Measurements from ENCODE around the gene TGM6. TPM values are rescaled to one million over a fixed set of nuclear protein-coding genes. Genes with fewer than 3 reads are reported as not detected.

TGM6 gene
- total RNA-seq, 1 donor from 2014 or later: not detected

DNA sequence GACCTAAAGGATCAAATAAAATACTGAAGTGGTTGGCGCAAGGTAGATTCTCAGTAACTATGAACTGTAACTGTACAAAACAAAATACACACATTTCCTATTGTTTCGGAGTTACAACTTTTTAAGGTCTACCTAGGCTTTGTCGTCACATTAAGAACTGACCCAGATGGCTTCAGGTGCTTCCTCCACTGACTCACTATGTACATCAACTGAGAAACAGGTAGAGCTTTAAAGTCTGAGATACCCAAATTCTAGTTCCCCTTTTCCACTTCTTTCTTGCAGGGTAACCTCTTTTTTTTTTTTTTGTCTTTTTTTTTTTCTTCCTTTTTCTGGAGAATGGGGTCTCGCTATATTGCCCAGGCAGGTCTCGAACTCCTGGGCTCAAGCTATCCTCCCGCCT is 84.4 kb downstream of the TGM6 start:
- TF ChIP-seq, protein P1, sequence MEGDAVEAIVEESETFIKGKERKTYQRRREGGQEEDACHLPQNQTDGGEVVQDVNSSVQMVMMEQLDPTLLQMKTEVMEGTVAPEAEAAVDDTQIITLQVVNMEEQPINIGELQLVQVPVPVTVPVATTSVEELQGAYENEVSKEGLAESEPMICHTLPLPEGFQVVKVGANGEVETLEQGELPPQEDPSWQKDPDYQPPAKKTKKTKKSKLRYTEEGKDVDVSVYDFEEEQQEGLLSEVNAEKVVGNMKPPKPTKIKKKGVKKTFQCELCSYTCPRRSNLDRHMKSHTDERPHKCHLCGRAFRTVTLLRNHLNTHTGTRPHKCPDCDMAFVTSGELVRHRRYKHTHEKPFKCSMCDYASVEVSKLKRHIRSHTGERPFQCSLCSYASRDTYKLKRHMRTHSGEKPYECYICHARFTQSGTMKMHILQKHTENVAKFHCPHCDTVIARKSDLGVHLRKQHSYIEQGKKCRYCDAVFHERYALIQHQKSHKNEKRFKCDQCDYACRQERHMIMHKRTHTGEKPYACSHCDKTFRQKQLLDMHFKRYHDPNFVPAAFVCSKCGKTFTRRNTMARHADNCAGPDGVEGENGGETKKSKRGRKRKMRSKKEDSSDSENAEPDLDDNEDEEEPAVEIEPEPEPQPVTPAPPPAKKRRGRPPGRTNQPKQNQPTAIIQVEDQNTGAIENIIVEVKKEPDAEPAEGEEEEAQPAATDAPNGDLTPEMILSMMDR (conservative IDR thresholded peaks at IDR 0.05; ENCODE audit: low read depth, low read length): no peak
- H3K4me3 ChIP-seq (ENCODE audit: low read depth, low read length): no peak overlapping the region
- DNase-seq (ENCODE audit: low read depth): no peak

DNA sequence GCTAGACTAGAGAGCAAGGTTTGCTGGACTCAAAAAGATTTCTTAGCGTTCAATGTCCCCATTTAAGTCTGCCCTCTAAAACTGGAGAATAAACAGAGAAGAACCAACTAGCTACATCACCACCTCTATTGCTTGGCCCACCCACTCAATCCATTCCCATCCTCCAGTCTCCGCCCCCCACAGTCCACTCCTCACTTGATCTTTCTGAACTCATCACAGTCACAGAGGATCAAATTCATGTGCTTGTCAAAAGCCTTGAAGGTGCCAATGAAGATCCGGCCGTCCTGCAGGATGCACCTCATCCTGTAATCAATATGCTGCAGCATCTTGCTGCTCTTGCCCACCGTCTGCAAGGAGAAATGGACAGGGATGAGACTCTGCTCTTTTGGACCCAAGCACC is 86.7 kb downstream of the TGM6 start:
- TF ChIP-seq, protein P1 (conservative IDR thresholded peaks at IDR 0.05; ENCODE audit: low read depth, low read length): no peak
- H3K4me3 ChIP-seq (ENCODE audit: low read depth, low read length): no peak overlapping the region
- DNase-seq (ENCODE audit: low read depth): no peak

DNA sequence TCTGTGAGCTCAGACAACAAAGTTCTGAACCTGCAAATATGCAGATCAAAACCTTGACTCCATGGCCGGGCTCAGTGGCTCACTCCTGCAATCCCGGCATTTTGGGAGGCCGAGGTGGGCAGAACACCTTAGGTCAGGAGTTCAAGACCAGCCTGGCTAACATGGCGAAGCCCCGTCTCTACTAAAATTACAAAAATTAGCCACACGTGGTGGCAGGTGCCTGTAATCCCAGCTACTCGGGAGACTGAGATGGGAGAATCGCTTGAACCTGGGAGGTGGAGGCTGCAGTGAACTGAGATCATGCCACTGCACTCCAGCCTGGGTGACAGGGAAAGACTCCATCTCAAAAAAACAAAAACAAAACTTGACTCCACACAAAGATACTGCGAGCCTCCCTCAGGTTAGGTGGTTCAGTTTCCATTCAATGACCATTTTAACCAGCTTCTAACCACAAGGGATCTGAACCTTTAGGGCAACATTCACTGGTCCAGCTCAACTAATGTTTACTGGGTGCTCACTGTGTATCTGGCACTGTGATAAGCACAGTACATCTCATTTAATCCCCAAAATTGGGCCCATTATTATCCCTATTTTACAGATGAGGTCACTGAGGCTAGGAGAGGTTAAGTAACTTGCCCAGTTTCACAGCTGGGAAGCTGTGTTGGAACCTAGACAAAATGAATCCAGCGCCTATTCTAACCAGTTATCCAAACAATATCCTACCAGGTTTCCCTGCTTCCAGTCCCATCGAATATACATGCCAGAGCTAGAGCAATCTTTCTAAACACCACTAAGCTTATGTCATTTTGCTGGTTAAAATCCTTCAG is 88.1 kb downstream of the TGM6 start:
- TF ChIP-seq, protein P1 (conservative IDR thresholded peaks at IDR 0.05; ENCODE audit: low read depth, low read length): no peak
- DNase-seq (ENCODE audit: low read depth): no peak
- peak overlapping the region; percentile 79 for H3K4me3 ChIP-seq (ENCODE audit: low read depth, low read length)

DNA sequence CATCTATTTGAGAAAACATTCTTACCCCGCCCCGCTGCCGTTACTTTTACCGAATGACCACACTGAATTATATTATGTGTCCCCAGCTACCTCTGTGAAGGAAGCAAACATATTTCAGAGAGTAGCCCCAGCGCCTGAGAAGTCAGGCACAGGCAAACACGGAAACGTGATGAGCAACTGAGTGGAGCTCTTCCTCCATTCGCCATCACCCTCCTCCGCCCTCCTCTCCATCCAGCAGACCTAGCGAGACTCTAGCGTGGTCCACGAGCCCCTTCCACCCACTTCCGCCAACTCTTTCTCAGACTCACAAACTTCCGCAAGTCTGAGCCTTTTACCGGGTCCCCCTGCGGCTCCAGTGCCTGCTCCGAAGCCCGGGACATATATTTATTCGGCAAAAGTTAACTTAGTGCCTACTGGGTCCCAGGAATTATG is 89.3 kb downstream of the TGM6 start:
- H3K4me3 ChIP-seq (ENCODE audit: low read depth, low read length): peak overlapping the region; percentile 79
- TF ChIP-seq, protein P1 (conservative IDR thresholded peaks at IDR 0.05; ENCODE audit: low read depth, low read length): no peak
- no peak for DNase-seq (ENCODE audit: low read depth)

DNA sequence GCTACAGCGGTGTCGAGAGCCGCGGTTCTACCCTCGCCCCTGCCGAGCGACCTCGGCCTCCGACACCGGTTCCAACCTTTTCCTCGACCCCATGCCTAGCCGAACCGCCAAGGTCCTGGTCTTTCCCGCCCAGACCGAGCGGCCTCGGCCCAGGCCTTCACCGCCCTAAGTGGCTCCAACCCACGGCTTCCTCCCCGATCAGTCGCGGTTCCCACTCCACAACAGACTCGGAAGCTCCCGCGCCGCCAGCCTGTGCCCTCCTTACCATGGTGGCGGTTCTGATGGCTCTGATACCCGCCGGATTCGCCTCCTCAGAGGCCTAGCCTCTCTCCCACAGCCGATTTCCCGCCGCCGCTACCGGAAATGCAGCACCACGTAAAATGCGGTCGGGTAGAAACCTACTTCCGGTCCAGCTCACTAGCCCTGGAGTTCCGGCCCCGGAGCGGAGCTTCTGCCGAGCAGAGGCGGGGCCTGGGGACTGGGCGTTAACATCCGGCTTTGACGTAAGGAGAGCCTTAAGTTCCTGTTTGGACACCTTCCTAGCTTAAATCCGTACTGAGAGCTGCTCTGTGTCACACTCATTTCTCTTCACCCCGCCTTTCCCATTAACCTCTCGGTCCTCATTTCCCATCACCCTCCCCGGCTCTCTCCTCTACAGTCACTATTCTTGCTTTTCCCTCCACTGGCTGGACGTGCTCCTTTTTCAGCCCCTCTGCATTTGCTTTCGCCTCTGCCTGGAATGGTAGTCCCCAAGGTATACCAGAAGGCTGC is 89.9 kb downstream of the TGM6 start, which contains the start of gene SNRPB:
Gene SNRPB, minus strand, starts transcription at position 367 of the 771 bp plus-strand sequence. Its CDS starts 99 bp downstream, at position 268.
- TF ChIP-seq, protein P1 (conservative IDR thresholded peaks at IDR 0.05; ENCODE audit: low read depth, low read length): no peak
- peak within 1 kb of the TSS; percentile 79 for H3K4me3 ChIP-seq (ENCODE audit: low read depth, low read length)
- DNase-seq (ENCODE audit: low read depth): peak; percentile 92

DNA sequence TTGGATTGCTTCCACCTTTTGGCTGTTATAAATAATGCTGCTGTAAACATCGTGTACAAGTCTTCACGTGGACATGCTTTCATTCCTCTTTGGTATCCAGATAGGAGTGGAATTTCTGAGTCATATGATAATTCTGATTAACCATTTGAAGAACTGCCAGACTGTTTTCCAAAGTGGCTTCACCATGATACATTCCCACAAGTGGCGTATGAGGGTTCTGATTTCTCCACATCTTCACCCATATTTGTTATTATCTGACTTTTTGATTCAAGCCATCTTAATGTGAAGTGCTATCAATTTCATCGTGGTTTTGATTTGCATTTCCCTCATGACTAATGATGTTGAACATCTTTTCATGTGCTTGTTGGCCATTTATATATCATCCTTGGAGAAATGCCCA is 92.8 kb downstream of the TGM6 start:
- peak; percentile 23 for DNase-seq (ENCODE audit: low read depth)
- no peak overlapping the region for H3K4me3 ChIP-seq (ENCODE audit: low read depth, low read length)
- TF ChIP-seq, protein P1 (conservative IDR thresholded peaks at IDR 0.05; ENCODE audit: low read depth, low read length): no peak

All from epithelial cell of proximal tubule (primary cell).